Upper lobe of left lung (tissue), 4 donors: ENCODE measurements around the gene GORASP2.

ENCODE experiments used
- CTCF ChIP-seq, 6 experiments: fragments of 450-650 bp in 4 of 6; fragments of 200-600 bp in 2 of 6; sonication (generic) in 2 of 6; IDR thresholded peaks; one replicate each; pipeline ENCODE4 v1.5.1; 2016 to 2019; ENCODE audit warnings: antibody characterized with exemption in 6 of 6
- EP300 ChIP-seq, 4 donors: sonication (generic); formaldehyde crosslinking; IDR thresholded peaks; one replicate each; pipeline ENCODE4 v1.5.1; 2017; ENCODE audit warnings: antibody characterized with exemption in 4 of 4, control low read depth in 2 of 4
- POLR2AphosphoS5 ChIP-seq, 2 donors: sonication (generic); formaldehyde crosslinking; IDR thresholded peaks; one replicate each; pipeline ENCODE4 v1.5.1; 2017; ENCODE audit warnings: antibody characterized with exemption in 2 of 2

- TF ChIP-seq CTCF (IDR thresholded peaks at IDR 0.05) (no peak), EP300 (IDR thresholded peaks at IDR 0.05) (no peak), POLR2AphosphoS5 (IDR thresholded peaks at IDR 0.05) (no peak)
These were observed 2.2 kb upstream of the GORASP2 start for GRCh38 chr2:170926743-170927297.
